Tibial nerve (tissue), 4 donors: ENCODE measurements around the gene TMEM17.

Source experiments
- EP300 ChIP-seq, 2 donors: sonication (generic); formaldehyde crosslinking; IDR thresholded peaks; one replicate each; pipeline ENCODE4 v1.6.1; 2017; ENCODE audit warnings: antibody characterized with exemption in 2 of 2, mild to moderate bottlenecking in 1 of 2
- TF ChIP-seq, protein P1 (sequence below), 5 experiments: fragments of 200-600 bp in 3 of 5; fragments of 450-650 bp in 2 of 5; sonication (generic) in 3 of 5; IDR thresholded peaks; one replicate each; pipeline ENCODE4 v1.5.1; 2016 to 2019; ENCODE audit warnings: antibody characterized with exemption in 5 of 5, mild to moderate bottlenecking in 3 of 5, moderate library complexity in 2 of 5

DNA sequence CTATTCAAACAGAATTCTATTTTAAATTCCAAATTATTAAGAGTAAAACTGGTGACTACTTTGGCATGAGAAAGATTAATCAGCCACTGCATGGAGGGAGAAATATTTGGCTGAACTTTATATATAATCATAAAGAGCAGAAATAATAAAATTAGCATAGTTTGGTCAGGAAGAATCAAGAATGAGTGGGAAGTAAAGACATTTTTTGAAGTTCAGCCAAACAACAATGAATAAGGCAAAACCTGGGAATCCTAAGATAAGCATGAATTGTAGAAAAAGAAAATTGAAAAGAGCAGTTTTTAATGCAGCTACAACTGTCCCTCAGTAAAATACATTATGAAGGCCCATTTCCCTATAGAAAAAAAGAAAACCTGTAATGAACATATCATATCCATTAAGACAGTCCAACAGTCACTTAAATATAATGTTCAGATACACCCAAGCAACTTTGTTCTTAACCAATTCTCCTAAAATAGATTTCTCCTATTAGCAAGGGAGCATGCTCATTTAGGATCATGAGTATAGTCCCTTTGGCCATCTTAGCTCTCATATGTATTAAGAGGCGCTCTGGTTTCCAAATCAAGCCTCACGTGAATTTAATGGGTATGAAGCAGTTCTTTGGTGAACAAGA, 6.5 kb downstream of the TMEM17 start:
- TF ChIP-seq, protein P1, sequence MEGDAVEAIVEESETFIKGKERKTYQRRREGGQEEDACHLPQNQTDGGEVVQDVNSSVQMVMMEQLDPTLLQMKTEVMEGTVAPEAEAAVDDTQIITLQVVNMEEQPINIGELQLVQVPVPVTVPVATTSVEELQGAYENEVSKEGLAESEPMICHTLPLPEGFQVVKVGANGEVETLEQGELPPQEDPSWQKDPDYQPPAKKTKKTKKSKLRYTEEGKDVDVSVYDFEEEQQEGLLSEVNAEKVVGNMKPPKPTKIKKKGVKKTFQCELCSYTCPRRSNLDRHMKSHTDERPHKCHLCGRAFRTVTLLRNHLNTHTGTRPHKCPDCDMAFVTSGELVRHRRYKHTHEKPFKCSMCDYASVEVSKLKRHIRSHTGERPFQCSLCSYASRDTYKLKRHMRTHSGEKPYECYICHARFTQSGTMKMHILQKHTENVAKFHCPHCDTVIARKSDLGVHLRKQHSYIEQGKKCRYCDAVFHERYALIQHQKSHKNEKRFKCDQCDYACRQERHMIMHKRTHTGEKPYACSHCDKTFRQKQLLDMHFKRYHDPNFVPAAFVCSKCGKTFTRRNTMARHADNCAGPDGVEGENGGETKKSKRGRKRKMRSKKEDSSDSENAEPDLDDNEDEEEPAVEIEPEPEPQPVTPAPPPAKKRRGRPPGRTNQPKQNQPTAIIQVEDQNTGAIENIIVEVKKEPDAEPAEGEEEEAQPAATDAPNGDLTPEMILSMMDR (IDR thresholded peaks at IDR 0.05) = no peak
- TF ChIP-seq EP300 (IDR thresholded peaks at IDR 0.05) = no peak
